Measurements from ENCODE around the gene KAZN. TPM values are rescaled to one million over a fixed set of nuclear protein-coding genes. Genes with fewer than 3 reads are reported as not detected.

The KAZN gene
- total and polyA plus RNA-seq, 2 donors (not counting 1 experiment from before 2014, with no cell fraction given), result 3.4 to 5.0 TPM

DNA sequence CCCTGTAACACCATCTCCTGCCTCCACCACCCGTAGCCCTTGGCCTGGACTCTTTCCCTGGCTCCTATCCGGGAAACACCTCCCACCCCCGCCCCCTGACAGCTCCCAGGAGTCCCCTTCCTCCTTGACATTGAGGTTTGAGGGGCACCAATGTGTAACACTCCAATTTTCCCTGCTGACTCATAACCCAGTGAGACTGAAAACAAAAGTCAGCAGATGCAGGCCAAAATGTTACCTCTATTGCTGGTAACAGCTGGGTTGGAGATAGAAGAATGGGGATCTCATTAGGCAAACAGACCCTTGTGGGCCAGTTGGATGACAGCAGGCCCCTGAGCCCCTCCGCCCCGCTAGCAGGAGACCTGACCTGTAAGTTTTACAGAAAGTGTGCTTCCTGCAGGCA lies 237.2 kb downstream of the KAZN start:
- Histone ChIP-seq H3K4me1 (ENCODE audit: control insufficient read depth, extremely low read depth, insufficient read depth, low read length) (peaks cover 2% of the 10 kb centered on the region), H3K27me3 (ENCODE audit: control insufficient read depth, insufficient read depth, low read length) (no peaks in the 10 kb centered on the region), H3K4me3 (replicated peaks in 1 of 4; ENCODE audit: control extremely low read depth in 1 of 4, insufficient read depth in 1 of 4, low read depth in 3 of 4, low read length in 4 of 4) (no peak overlapping the region), H3K27ac (ENCODE audit: insufficient read depth, low read length) (no peak overlapping the region), H3K79me2 (ENCODE audit: control insufficient read depth, insufficient read depth, low read length) (no peaks in the 10 kb centered on the region), H3K36me3 (ENCODE audit: control insufficient read depth, insufficient read depth, low read length) (no peaks in the 10 kb centered on the region), H2AFZ (ENCODE audit: low read length) (no peak overlapping the region), H3K9ac (ENCODE audit: insufficient read depth, low read length) (no peak overlapping the region), H4K20me1 (ENCODE audit: control insufficient read depth, extremely low read depth, insufficient read depth, low read length) (no peaks in the 10 kb centered on the region), H3K4me2 (ENCODE audit: extremely low read depth, insufficient read depth, low read length) (no peak overlapping the region), H3K9me3 (ENCODE audit: control insufficient read depth, insufficient read depth, low read depth, low read length) (no peaks in the 10 kb centered on the region)
- no peak for TF ChIP-seq EZH2 (IDR thresholded peaks at IDR 0.05; ENCODE audit: low read length, missing control alignments)
- TF ChIP-seq, protein P1, sequence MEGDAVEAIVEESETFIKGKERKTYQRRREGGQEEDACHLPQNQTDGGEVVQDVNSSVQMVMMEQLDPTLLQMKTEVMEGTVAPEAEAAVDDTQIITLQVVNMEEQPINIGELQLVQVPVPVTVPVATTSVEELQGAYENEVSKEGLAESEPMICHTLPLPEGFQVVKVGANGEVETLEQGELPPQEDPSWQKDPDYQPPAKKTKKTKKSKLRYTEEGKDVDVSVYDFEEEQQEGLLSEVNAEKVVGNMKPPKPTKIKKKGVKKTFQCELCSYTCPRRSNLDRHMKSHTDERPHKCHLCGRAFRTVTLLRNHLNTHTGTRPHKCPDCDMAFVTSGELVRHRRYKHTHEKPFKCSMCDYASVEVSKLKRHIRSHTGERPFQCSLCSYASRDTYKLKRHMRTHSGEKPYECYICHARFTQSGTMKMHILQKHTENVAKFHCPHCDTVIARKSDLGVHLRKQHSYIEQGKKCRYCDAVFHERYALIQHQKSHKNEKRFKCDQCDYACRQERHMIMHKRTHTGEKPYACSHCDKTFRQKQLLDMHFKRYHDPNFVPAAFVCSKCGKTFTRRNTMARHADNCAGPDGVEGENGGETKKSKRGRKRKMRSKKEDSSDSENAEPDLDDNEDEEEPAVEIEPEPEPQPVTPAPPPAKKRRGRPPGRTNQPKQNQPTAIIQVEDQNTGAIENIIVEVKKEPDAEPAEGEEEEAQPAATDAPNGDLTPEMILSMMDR (conservative IDR thresholded peaks at IDR 0.05 in 1 of 2, IDR thresholded peaks at IDR 0.05 in 1 of 2; ENCODE audit: low read depth in 1 of 2, low read length in 2 of 2), result no peak
- DNase-seq (ENCODE audit: low read depth in 2 of 2), result peak; percentile 59 to 79

DNA sequence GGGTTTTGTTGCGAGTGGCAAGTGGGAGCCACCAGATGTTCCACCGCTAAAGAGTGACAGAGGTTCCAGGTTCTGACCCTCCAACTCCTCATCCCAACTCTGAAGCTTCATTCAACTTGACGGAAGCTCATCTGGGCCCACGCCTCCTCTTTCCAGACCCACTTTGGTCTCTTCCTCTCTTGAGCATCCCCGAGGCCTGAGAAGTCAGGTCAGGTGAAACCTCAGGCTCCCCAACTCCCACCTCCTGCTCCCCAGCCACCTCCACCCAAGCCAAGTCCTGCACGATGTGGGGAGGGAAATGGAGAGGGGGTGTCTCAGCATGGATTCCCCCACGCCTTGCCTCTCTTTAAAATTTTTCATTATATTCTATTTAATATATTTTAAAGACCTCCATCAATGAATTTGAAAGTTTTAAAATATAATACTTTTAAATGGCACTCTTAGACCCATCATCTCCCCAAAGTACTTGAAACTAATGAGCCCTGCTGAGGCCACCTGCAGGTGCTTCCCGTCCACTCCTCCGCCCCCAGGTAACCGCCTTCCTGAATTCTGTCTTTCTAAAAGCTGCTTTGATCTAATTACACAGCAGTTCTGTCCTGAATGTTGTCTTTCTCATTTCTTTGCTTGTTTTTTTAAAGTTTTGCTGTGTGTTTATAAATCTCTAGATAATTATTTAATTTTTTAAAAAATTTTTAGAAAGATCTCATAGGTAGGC lies 238.1 kb downstream of the KAZN start:
- no peak overlapping the region for H2AFZ ChIP-seq (ENCODE audit: low read length)
- H3K4me3 ChIP-seq (replicated peaks in 1 of 4; ENCODE audit: control extremely low read depth in 1 of 4, insufficient read depth in 1 of 4, low read depth in 3 of 4, low read length in 4 of 4), result no peak overlapping the region
- H3K27ac ChIP-seq (ENCODE audit: insufficient read depth, low read length), result no peak overlapping the region
- H3K9me3 ChIP-seq (ENCODE audit: control insufficient read depth, insufficient read depth, low read depth, low read length), result no peaks in the 10 kb centered on the region
- H3K4me2 ChIP-seq (ENCODE audit: extremely low read depth, insufficient read depth, low read length), result no peak overlapping the region
- TF ChIP-seq, protein P1 (conservative IDR thresholded peaks at IDR 0.05 in 1 of 2, IDR thresholded peaks at IDR 0.05 in 1 of 2; ENCODE audit: low read depth in 1 of 2, low read length in 2 of 2), result no peak
- TF ChIP-seq EZH2 (IDR thresholded peaks at IDR 0.05; ENCODE audit: low read length, missing control alignments), result no peak
- DNase-seq (ENCODE audit: low read depth in 2 of 2), result no peak
- H4K20me1 ChIP-seq (ENCODE audit: control insufficient read depth, extremely low read depth, insufficient read depth, low read length), result no peaks in the 10 kb centered on the region
- no peak overlapping the region for H3K9ac ChIP-seq (ENCODE audit: insufficient read depth, low read length)
- no peaks in the 10 kb centered on the region for H3K36me3 ChIP-seq (ENCODE audit: control insufficient read depth, insufficient read depth, low read length)
- H3K4me1 ChIP-seq (ENCODE audit: control insufficient read depth, extremely low read depth, insufficient read depth, low read length), result peaks cover 2% of the 10 kb centered on the region
- no peaks in the 10 kb centered on the region for H3K79me2 ChIP-seq (ENCODE audit: control insufficient read depth, insufficient read depth, low read length)
- no peaks in the 10 kb centered on the region for H3K27me3 ChIP-seq (ENCODE audit: control insufficient read depth, insufficient read depth, low read length)

DNA sequence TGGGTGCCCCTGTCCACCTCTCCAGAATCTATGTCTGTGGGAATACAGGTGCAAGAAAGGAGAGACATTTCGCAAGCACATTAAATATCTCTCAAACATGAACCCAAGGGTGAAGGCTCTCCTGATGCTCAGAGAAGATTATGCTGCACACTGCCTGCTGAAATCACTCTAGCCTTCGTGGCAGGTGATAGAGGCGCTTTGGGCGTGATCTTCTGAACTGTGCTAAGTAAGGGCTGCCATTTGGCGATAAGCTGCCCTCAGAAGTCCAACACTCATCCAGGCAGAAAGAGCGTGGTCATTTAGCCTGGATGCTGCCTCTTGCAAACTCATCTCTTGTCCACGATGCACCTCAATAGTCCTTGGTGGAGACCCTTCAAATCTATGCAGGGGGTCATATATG lies 241.9 kb downstream of the KAZN start:
- no peak overlapping the region for H3K4me2 ChIP-seq (ENCODE audit: extremely low read depth, insufficient read depth, low read length)
- H3K36me3 ChIP-seq (ENCODE audit: control insufficient read depth, insufficient read depth, low read length), result no peaks in the 10 kb centered on the region
- TF ChIP-seq, protein P1 (conservative IDR thresholded peaks at IDR 0.05 in 1 of 2, IDR thresholded peaks at IDR 0.05 in 1 of 2; ENCODE audit: low read depth in 1 of 2, low read length in 2 of 2), result no peak
- no peak for TF ChIP-seq EZH2 (IDR thresholded peaks at IDR 0.05; ENCODE audit: low read length, missing control alignments)
- H3K9me3 ChIP-seq (ENCODE audit: control insufficient read depth, insufficient read depth, low read depth, low read length), result no peaks in the 10 kb centered on the region
- DNase-seq (ENCODE audit: low read depth in 2 of 2), result no peak
- no peaks in the 10 kb centered on the region for H4K20me1 ChIP-seq (ENCODE audit: control insufficient read depth, extremely low read depth, insufficient read depth, low read length)
- no peak overlapping the region for H3K9ac ChIP-seq (ENCODE audit: insufficient read depth, low read length)
- H3K79me2 ChIP-seq (ENCODE audit: control insufficient read depth, insufficient read depth, low read length), result no peaks in the 10 kb centered on the region
- H2AFZ ChIP-seq (ENCODE audit: low read length), result no peak overlapping the region
- H3K4me1 ChIP-seq (ENCODE audit: control insufficient read depth, extremely low read depth, insufficient read depth, low read length), result peaks cover 11% of the 10 kb centered on the region
- H3K27me3 ChIP-seq (ENCODE audit: control insufficient read depth, insufficient read depth, low read length), result no peaks in the 10 kb centered on the region
- H3K27ac ChIP-seq (ENCODE audit: insufficient read depth, low read length), result no peak overlapping the region
- H3K4me3 ChIP-seq (replicated peaks in 1 of 4; ENCODE audit: control extremely low read depth in 1 of 4, insufficient read depth in 1 of 4, low read depth in 3 of 4, low read length in 4 of 4), result no peak overlapping the region

Measured in fibroblast of lung (primary cell).